Mucosa of rectum (tissue), 2 donors: ENCODE results near the gene FAM184A.

Experiments used
- H3K27ac ChIP-seq, 2 donors: one replicate each; pipeline ENCODE4 v1.7.0; 2013; ENCODE audit warnings: inconsistent platforms in 2 of 2, low read depth in 2 of 2, low read length in 2 of 2
- H3K27me3 ChIP-seq, 2 donors: one replicate each; pipeline ENCODE4 v1.7.0; 2013; ENCODE audit warnings: low read length in 2 of 2; ENCODE audit not compliant: control insufficient read depth in 2 of 2, insufficient read depth in 2 of 2
- H3K36me3 ChIP-seq, 2 donors: one replicate each; pipeline ENCODE4 v1.7.0; 2013; ENCODE audit warnings: low read length in 2 of 2; ENCODE audit not compliant: control insufficient read depth in 2 of 2, insufficient read depth in 2 of 2
- H3K4me1 ChIP-seq, 2 donors: one replicate each; pipeline ENCODE4 v1.7.0; 2013; ENCODE audit warnings: low read length in 2 of 2, mild to moderate bottlenecking in 1 of 2; ENCODE audit not compliant: control insufficient read depth in 2 of 2, insufficient read depth in 2 of 2
- H3K4me3 ChIP-seq, 2 donors: one replicate each; pipeline ENCODE4 v1.7.0; 2013; ENCODE audit warnings: low read length in 2 of 2
- H3K9ac ChIP-seq, 2 donors: one replicate each; pipeline ENCODE4 v1.7.0; 2013; ENCODE audit warnings: low read length in 2 of 2, low read depth in 1 of 2, mild to moderate bottlenecking in 1 of 2
- H3K9me3 ChIP-seq, 2 donors: one replicate each; pipeline ENCODE4 v1.7.0; 2013; ENCODE audit warnings: low read length in 2 of 2; ENCODE audit not compliant: control insufficient read depth in 2 of 2
- donor health status: healthy.
- donor health status: Normal muscosa, but diverticular disease.

Gene FAM184A

DNA sequence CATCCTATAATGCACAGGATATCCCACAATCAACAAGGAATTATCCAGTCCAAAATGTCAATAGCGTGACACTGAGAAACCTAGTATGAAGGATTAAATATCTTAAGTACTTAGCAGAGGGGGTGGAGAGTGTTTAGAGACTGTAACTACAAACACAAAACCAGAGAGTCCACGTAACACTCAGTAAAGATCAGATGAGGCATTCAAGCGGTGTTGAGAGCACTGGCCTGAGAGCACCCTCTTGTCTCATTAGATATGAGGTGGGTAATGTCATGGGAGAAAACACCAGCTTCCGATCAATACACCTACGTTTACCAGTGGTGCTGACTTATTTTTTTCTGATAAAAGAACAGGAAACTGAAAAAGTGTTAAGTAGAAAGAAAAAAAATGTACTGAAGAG is 2.3 kb downstream of the FAM184A start:
- H3K27ac ChIP-seq: no peak overlapping the region

DNA sequence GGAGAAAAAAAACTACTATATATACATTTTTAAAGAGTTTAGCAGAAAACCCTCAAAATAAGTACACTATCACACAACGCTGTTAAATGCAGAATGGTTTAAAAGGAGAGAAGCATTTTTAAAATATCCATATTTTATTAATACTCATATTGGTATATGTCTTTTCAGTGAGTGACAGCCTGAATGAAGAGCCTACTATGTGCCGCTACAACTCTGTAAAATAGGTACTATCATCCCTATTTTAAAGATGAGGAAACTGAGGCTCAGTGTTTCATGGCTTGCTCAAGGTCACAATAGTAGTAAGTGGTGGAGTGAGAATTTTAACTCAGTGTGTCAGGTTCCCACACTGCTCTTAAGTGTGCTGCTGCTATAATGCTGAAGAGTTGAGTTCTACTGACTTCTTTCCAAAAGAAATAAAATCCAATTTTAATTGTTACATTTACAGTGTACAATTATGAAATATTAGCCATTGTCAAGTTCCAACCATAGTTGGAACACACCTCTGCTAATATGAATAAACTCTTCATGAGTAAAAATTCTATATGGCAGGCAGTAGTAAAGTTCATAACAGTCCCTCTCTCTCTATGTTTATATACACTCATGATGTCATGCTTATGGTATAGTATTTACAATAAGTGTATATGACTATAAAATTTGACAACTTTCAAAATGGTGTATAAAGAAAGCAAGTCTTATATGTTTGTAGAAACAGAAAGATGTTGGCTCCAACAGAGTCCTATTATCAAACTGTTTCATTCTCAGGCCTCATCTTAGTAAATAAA is 3.1 kb downstream of the FAM184A start:
- no peak overlapping the region for H3K27ac ChIP-seq
- no peaks in the 10 kb centered on the region for H3K9me3 ChIP-seq
- H3K27me3 ChIP-seq: peaks cover 4 to 9% of the 10 kb centered on the region in 2 donors
- no peak overlapping the region for H3K9ac ChIP-seq
- no peak overlapping the region for H3K4me3 ChIP-seq
- no peaks in the 10 kb centered on the region for H3K36me3 ChIP-seq
- H3K4me1 ChIP-seq: peaks cover 3 to 5% of the 10 kb centered on the region in 2 donors

More for the DNA sequence above, 2.3 kb downstream of the FAM184A start:
- Histone ChIP-seq H3K4me1 (peaks cover 3 to 5% of the 10 kb centered on the region in 2 donors), H3K36me3 (no peaks in the 10 kb centered on the region), H3K9ac (no peak overlapping the region), H3K4me3 (no peak overlapping the region), H3K9me3 (no peaks in the 10 kb centered on the region), H3K27me3 (peaks cover 4 to 9% of the 10 kb centered on the region in 2 donors)

DNA sequence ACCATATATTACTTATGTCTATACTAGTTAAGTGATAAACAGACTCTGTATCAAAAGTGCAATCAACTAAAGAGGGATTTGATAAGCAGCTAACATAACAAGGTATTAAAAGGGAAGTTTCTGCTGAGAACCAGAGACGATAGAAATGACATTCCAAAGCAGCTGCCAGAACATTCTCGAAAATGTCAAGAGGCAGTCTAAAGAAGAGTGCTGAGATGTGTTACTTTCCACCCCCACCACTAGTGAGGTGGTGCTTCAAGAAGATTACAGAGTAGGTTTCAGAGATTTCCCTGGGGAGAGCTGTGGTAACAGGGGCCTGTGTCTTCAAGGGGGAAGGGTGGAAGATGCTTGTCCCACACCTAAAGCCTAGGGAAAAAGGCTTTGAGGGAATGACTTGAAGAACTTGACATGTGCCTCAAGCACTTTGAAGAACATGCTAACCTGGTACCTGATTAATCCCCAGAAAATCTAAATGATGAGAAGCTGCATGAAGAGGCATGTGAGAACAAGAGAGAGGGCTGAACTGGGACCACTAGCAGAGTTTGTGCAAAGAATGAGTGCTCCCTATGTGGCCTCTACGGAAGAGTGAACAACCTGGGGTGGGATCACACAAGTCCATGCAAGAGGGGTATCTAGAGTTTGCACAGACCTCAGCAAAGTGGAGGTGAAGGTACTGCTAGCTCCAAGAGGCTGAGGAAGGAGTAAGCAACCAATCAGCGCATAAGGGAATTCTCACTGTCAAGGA is 5.0 kb downstream of the FAM184A start:
- H3K9me3 ChIP-seq: no peaks in the 10 kb centered on the region
- no peak overlapping the region for H3K4me3 ChIP-seq

DNA sequence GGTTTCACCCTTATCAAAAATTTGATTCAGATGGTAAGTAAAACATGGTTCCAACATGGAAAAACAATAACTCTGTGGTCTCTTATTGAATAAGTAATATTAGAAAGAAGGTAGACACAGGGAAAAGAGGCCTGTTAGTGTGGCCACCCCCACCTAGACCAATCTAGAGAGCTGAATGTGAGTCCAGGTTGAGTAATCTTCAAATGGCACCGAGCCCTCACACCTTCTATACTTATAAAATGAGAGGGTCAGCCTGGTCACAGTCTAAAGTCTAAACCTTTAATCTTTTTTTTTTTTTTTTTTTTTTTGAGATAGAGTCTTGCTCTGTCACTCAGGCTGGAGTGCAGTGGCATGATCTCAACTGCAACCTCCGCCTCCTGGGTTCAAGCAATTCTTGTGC is 6.9 kb downstream of the FAM184A start:
- Histone ChIP-seq H3K4me3 (no peak overlapping the region), H3K27me3 (no peaks in the 10 kb centered on the region), H3K9ac (no peak overlapping the region), H3K4me1 (no peaks in the 10 kb centered on the region), H3K9me3 (no peaks in the 10 kb centered on the region), H3K27ac (no peak overlapping the region), H3K36me3 (no peaks in the 10 kb centered on the region)

More for the DNA sequence above, 5.0 kb downstream of the FAM184A start:
- Histone ChIP-seq H3K9ac (no peak overlapping the region), H3K27ac (no peak overlapping the region), H3K4me1 (peaks cover 0 to 5% of the 10 kb centered on the region in 2 donors), H3K27me3 (peaks cover 4 to 5% of the 10 kb centered on the region in 2 donors), H3K36me3 (no peaks in the 10 kb centered on the region)

DNA sequence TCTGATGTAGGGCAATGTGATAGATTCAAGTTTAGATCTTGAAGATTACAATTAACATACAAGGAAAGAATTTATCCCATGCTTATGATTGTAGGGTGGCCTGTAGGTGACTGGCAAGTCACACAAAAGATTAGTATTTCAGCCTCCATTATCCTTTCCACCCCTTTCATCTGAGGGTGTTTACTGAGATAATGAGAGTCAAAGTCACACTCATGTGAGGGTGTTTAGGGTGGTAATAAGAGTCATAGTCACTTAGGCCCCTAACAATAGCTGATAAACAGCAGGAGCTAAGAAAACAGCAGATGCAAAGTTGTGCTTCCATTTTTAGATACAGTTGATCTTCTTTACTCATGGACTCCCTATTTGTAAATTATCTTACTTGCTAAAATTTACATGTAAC is 11.4 kb downstream of the FAM184A start:
- no peak overlapping the region for H3K4me3 ChIP-seq
- no peak overlapping the region for H3K27ac ChIP-seq
- H3K9me3 ChIP-seq: no peaks in the 10 kb centered on the region
- no peak overlapping the region for H3K9ac ChIP-seq
- H3K4me1 ChIP-seq: no peaks in the 10 kb centered on the region
- no peaks in the 10 kb centered on the region for H3K27me3 ChIP-seq
- no peaks in the 10 kb centered on the region for H3K36me3 ChIP-seq

DNA sequence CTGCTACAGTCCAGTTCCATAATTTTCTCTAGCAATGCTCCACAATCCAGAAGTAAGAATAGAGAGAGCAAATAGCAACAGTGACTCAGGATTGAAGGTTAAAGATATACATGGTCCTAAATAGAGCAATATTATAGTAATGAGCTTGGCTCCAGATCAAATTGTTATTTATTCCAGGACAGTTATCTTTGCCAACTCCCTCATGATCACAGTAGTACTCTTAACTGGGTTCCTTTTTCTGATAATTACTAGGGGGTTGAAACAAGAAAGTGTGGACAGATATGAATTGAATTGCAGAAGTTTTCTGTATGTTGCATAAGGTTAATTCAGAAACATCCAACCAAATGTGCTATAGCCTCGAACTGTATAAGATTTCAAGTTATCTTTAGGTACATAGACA is 11.9 kb downstream of the FAM184A start:
- Histone ChIP-seq H3K27ac (no peak overlapping the region), H3K9ac (no peak overlapping the region), H3K4me1 (no peaks in the 10 kb centered on the region), H3K4me3 (no peak overlapping the region), H3K36me3 (no peaks in the 10 kb centered on the region), H3K27me3 (no peaks in the 10 kb centered on the region), H3K9me3 (no peaks in the 10 kb centered on the region)

DNA sequence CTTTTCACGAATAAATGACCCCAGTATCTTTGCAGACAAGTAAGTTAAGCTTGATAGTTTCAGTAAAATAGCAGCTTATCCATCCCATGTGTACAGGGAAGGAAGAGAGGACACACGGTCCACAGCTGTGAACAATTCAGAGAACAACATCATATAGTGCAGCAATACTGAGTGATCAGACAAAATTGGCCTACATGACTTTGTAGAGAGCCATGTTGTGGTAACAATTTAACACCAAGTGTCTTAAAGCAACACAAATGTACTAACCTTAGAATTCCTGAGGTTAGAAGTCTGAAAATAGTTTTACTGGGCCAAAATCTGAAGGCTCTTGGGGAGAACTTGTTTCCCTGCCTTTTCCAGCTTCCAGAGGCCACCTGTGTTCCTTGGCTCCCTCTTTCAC is 12.5 kb downstream of the FAM184A start:
- Histone ChIP-seq H3K27ac (no peak overlapping the region), H3K27me3 (no peaks in the 10 kb centered on the region), H3K4me1 (no peaks in the 10 kb centered on the region), H3K9ac (no peak overlapping the region), H3K36me3 (no peaks in the 10 kb centered on the region), H3K4me3 (no peak overlapping the region), H3K9me3 (no peaks in the 10 kb centered on the region)

DNA sequence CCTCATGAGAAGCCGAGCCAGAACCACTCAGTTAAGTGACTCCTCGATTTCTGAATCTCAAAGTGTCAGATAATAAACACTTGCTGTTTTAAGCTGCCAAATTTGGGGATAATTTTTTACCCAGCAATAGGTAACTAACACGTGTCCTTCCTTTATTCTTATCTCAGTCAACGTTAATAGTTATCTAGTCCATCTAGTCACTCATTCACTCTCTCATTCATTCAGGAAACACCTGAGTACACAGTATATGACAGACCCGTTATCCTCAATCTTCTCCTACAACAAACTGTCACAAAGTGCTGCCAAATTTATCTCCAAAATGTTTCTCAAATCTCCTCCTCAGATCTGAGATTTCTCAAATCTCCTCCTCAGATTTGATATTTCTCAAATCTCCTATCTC is 13.1 kb downstream of the FAM184A start:
- Histone ChIP-seq H3K9me3 (no peaks in the 10 kb centered on the region), H3K4me3 (no peak overlapping the region), H3K4me1 (no peaks in the 10 kb centered on the region), H3K9ac (no peak overlapping the region), H3K27ac (no peak overlapping the region), H3K27me3 (no peaks in the 10 kb centered on the region), H3K36me3 (no peaks in the 10 kb centered on the region)

DNA sequence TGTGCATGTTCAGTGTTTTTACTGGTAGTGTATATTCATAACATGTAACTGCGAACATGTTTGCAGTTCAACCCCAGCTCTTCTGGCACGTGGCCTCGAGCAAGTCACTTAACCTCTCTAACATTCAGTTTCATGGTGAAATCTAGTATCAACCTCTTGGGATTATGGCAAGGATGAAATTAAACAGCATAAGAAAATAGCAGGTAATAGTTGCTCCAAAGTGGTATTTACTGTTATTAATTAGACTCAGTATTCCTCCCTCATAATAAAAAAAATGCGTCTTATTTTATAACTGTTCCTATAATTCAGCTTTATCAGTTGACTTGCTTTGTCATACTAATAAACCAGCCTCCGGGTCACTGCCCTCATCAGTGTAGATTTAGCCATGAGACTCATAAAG is 15.0 kb downstream of the FAM184A start:
- Histone ChIP-seq H3K9me3 (no peaks in the 10 kb centered on the region), H3K36me3 (no peaks in the 10 kb centered on the region)

DNA sequence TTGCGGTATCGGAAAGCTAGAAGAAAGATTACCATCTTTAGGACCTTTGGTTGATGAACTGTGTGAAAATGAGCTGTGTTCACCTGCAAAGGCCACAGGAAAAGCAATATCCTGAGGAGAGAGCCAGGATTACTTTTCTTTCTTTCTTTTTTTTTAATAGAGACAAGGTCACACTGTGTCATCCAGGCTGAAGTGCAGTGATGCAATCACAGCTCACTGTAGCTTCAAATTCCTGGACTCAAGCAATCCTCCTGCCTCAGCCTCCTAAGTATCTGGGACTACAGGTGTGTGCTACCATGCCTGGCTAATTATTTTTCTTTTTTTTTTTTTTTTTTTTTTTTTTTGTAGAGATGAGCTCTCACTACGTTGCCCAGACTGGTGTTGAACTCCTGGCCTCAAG is 17.2 kb downstream of the FAM184A start:
- no peaks in the 10 kb centered on the region for H3K9me3 ChIP-seq

More for the DNA sequence above, 15.0 kb downstream of the FAM184A start:
- Histone ChIP-seq H3K4me3 (no peak overlapping the region), H3K27ac (no peak overlapping the region), H3K4me1 (no peaks in the 10 kb centered on the region), H3K27me3 (no peaks in the 10 kb centered on the region), H3K9ac (no peak overlapping the region)

More for the DNA sequence above, 17.2 kb downstream of the FAM184A start:
- H3K4me3 ChIP-seq: no peak overlapping the region
- H3K9ac ChIP-seq: no peak overlapping the region
- no peaks in the 10 kb centered on the region for H3K27me3 ChIP-seq
- no peaks in the 10 kb centered on the region for H3K36me3 ChIP-seq
- H3K27ac ChIP-seq: no peak overlapping the region
- no peaks in the 10 kb centered on the region for H3K4me1 ChIP-seq
